ENCODE results near the gene KLF11. TPM values are rescaled to one million over a fixed set of nuclear protein-coding genes. Genes with fewer than 3 reads are reported as not detected.

Gene KLF11
- total and polyA plus RNA-seq, 9 of the 15 experiments (the other 6 are each of a cell fraction or from before 2014, with no cell fraction given), result 2.1 to 13.4 (median 6.5) TPM

DNA sequence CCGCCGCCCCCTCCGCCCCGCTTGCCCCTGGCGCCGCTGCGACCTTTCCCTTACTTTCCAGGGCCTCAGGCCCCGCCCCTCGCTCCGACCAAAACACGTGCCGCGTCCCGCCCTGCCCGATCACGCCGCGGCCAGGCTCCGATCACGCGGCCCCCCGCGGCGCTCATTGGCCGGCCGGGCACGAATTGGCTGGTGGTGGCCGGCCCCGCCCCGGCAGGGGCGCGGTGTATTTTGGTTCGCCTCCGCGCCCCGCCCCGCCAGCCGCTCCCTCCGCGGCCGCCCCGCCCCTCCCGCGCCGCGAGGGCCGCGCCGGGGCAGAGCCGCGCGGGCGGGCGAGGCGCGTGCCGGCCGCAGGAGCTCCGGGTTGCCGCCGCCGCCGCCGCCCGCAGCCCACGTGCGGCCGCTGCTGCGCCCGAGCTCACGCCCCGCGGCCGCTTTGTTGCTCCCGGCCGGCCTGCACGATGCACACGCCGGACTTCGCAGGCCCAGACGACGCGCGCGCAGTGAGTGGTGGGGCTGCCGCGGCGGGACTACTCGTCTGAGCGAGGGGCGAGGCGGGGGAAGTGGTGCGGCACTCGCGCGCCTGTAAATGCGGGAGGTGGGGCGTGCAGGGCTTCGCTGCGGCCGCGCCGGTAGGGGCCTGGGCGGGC lies at the start of gene KLF11 (continued):
- TF ChIP-seq, protein P1, sequence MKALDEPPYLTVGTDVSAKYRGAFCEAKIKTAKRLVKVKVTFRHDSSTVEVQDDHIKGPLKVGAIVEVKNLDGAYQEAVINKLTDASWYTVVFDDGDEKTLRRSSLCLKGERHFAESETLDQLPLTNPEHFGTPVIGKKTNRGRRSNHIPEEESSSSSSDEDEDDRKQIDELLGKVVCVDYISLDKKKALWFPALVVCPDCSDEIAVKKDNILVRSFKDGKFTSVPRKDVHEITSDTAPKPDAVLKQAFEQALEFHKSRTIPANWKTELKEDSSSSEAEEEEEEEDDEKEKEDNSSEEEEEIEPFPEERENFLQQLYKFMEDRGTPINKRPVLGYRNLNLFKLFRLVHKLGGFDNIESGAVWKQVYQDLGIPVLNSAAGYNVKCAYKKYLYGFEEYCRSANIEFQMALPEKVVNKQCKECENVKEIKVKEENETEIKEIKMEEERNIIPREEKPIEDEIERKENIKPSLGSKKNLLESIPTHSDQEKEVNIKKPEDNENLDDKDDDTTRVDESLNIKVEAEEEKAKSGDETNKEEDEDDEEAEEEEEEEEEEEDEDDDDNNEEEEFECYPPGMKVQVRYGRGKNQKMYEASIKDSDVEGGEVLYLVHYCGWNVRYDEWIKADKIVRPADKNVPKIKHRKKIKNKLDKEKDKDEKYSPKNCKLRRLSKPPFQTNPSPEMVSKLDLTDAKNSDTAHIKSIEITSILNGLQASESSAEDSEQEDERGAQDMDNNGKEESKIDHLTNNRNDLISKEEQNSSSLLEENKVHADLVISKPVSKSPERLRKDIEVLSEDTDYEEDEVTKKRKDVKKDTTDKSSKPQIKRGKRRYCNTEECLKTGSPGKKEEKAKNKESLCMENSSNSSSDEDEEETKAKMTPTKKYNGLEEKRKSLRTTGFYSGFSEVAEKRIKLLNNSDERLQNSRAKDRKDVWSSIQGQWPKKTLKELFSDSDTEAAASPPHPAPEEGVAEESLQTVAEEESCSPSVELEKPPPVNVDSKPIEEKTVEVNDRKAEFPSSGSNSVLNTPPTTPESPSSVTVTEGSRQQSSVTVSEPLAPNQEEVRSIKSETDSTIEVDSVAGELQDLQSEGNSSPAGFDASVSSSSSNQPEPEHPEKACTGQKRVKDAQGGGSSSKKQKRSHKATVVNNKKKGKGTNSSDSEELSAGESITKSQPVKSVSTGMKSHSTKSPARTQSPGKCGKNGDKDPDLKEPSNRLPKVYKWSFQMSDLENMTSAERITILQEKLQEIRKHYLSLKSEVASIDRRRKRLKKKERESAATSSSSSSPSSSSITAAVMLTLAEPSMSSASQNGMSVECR (CRISPR knock-in tag; IDR thresholded peaks at IDR 0.05), result peak; percentile 50; the same call in 1 of the 2 replicates
- peak; percentile 34; the same call in 1 of the 2 replicates for TF ChIP-seq MED1 (CRISPR knock-in tag; IDR thresholded peaks at IDR 0.05; ENCODE audit: borderline replicate concordance)
- TF ChIP-seq, protein P2, sequence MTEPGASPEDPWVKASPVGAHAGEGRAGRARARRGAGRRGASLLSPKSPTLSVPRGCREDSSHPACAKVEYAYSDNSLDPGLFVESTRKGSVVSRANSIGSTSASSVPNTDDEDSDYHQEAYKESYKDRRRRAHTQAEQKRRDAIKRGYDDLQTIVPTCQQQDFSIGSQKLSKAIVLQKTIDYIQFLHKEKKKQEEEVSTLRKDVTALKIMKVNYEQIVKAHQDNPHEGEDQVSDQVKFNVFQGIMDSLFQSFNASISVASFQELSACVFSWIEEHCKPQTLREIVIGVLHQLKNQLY (CRISPR knock-in tag; conservative IDR thresholded peaks at IDR 0.05), result peak; percentile 98 to 100
- no peak for TF ChIP-seq NBN (IDR thresholded peaks at IDR 0.05; ENCODE audit: low read depth)
- TF ChIP-seq POLR2A (conservative IDR thresholded peaks at IDR 0.05), result no peak; the same call in 1 of the 2 replicates
- no peak; the same call in 1 of the 2 replicates for TF ChIP-seq NCOR1 (IDR thresholded peaks at IDR 0.05)
- TF ChIP-seq PATZ1 (CRISPR knock-in tag; IDR thresholded peaks at IDR 0.05; ENCODE audit: borderline replicate concordance), result no peak
- no peak for TF ChIP-seq POU5F1 (IDR thresholded peaks at IDR 0.05; ENCODE audit: borderline replicate concordance, low read depth, low read length, partially characterized antibody)
- TF ChIP-seq ZNF311 (CRISPR knock-in tag; IDR thresholded peaks at IDR 0.05), result no peak
- no peak for TF ChIP-seq DMBX1 (CRISPR knock-in tag; IDR thresholded peaks at IDR 0.05; ENCODE audit: borderline replicate concordance)
- TF ChIP-seq TEAD4 (IDR thresholded peaks at IDR 0.05; ENCODE audit: low read length), result no peak
- TF ChIP-seq TEAD4 (CRISPR knock-in tag; IDR thresholded peaks at IDR 0.05; ENCODE audit: borderline replicate concordance), result peak; percentile 95; the same call in 1 of the 2 replicates
- TF ChIP-seq SMARCB1 (IDR thresholded peaks at IDR 0.05; ENCODE audit: insufficient read length, low read depth), result no peak
- no peak for TF ChIP-seq XRCC4 (IDR thresholded peaks at IDR 0.05; ENCODE audit: extremely low read depth, insufficient read depth, insufficient read length)
- no peak for TF ChIP-seq FOXJ2 (tag; IDR thresholded peaks at IDR 0.05)
- no peak for TF ChIP-seq DIDO1 (tag; IDR thresholded peaks at IDR 0.05; ENCODE audit: low read depth)
- no peak for TF ChIP-seq ELF1 (tag; IDR thresholded peaks at IDR 0.05)
- peak in 1 of 2 experiments; percentile 24; a peak in 1 of 4 replicates for TF ChIP-seq TBL1XR1 (IDR thresholded peaks at IDR 0.05; ENCODE audit: low read length in 2 of 2)
- no peak for TF ChIP-seq ZNF3 (CRISPR knock-in tag; IDR thresholded peaks at IDR 0.05)
- TF ChIP-seq CC2D1A (IDR thresholded peaks at IDR 0.05), result no peak
- TF ChIP-seq CBX1 (IDR thresholded peaks at IDR 0.05; ENCODE audit: low read depth), result no peak
- TF ChIP-seq RBM25 (IDR thresholded peaks at IDR 0.05; ENCODE audit: low read depth, low read length, severe bottlenecking), result peak; percentile 97
